ENCODE measurements around the gene HEXD. TPM values are rescaled to one million over a fixed set of nuclear protein-coding genes. Genes with fewer than 3 reads are reported as not detected.

Gene HEXD
- total RNA-seq, 6 donors from 2014 or later = 33.7 to 250 (median 43.4) TPM

DNA sequence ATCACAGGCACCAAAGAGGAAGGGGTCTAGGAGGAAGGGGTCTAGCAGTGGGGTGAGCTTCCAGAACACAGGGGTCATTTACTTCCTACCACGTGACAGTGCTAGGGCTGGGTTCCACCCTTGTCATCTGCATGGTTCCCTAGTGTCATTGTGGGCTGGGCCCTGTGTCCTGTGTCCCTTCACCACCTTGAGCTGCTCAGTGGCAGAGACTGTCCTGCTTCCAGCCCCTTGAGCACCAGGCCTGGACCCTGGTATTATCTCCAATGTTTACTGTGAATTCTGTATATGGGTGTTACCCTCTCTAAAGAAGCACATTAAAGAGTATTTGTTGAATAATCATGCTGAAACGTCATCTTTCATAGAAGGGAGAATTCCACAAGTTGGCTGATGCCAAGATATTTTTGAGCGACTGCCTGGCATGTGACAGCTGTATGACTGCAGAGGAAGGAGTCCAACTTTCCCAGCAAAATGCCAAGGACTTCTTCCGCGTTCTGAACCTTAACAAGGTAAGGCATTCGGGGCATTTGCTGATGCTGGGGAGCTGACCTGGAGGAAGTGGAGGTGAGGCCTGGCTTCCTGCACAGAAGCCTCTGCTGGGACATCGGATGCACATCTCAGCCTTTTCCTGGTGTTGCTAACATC, 45.9 kb downstream of the HEXD start:
- Histone ChIP-seq H3K36me3 (peaks cover 23 to 91% (median 82%) of the 10 kb centered on the region in 4 donors), H3K4me3 (no peak overlapping the region), H3K9me3 (no peaks in the 10 kb centered on the region), H3K4me1 (peaks cover 10 to 22% (median 17%) of the 10 kb centered on the region in 4 donors), H3K27ac (no peak overlapping the region), H3K27me3 (no peaks in the 10 kb centered on the region)
- no peak for ATAC-seq (ENCODE audit: low FRiP score in 2 of 2)
- no peak for TF ChIP-seq EP300 (IDR thresholded peaks at IDR 0.05)
- TF ChIP-seq POLR2A (IDR thresholded peaks at IDR 0.05) = no peak
- TF ChIP-seq POLR2AphosphoS5 (IDR thresholded peaks at IDR 0.05) = no peak
- TF ChIP-seq CTCF (IDR thresholded peaks at IDR 0.05) = no peak
- DNase-seq = no peak
- WGBS, 2 donors = 59 to 78% methylated on average over 7 of the region's 7 CpGs

- H3K27me3 ChIP-seq = no peaks in the 10 kb centered on the region
- DNase-seq (no peak), ATAC-seq (ENCODE audit: low FRiP score in 2 of 2) (no peak)
- 92 to 94% methylated on average over 11 of the region's 11 CpGs for WGBS, 2 donors
- H3K27ac ChIP-seq = no peak overlapping the region
- TF ChIP-seq CTCF (IDR thresholded peaks at IDR 0.05) (no peak), POLR2AphosphoS5 (IDR thresholded peaks at IDR 0.05) (no peak)
- H3K9me3 ChIP-seq = no peaks in the 10 kb centered on the region
- no peak overlapping the region for H3K4me3 ChIP-seq
- peaks cover 24 to 96% (median 87%) of the 10 kb centered on the region in 4 donors for H3K36me3 ChIP-seq
- H3K4me1 ChIP-seq = peaks cover 5 to 17% (median 12%) of the 10 kb centered on the region in 4 donors
These were observed 46.4 kb downstream of the HEXD start for GRCh38 chr17:82464567-82464929.

DNA sequence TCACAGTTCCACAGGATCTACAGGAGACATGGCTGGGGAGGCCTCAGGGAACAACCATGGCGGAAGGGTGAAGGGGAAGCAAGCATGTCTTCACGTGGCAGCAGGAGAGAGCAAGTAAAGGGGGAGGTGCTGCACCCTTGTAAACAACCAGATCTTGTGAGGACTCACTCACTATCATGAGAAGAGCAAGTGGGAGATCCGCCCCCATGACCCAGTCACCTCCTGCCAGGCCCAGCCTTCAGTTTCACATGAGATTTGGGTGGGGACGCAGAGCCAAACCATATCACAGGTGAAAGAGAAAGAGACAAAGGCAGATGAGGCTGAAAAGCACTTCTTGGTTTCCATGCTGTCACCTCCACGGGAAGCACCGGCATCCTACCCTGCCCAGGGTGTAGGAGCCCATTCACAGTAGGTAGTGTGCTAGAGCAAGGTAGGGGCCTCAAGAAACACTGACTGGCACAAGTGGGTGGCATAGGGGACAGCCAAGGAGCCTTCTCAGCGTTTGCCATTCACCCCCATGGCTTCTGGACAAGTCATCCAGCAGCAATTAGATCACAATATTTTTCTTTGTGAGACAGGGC, 47.0 kb downstream of the HEXD start:
- H3K36me3 ChIP-seq = peaks cover 27 to 99% (median 92%) of the 10 kb centered on the region in 4 donors
- no peak for DNase-seq
- 84 to 89% methylated on average over 7 of the region's 7 CpGs for WGBS, 2 donors

DNA sequence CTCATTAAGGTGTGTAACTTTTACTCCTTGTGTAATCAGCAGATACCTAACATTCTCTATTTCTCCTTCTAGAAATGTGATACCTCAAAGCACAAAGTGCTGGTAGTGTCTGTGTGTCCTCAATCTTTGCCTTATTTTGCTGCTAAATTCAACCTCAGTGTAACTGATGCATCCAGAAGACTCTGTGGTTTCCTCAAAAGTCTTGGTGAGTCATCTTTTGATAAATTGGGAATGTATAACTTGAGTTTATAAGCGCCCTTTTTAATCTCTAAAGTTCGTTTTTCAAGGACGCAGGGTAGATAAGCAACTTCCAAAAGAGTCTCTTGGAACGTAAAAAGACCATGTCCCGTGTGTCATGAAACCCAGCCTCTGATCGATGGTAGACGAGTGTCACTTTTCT, 50.5 kb downstream of the HEXD start:
- ATAC-seq (ENCODE audit: low FRiP score in 2 of 2) = no peak
- no peak for DNase-seq

More for the DNA sequence above, 47.0 kb downstream of the HEXD start:
- Histone ChIP-seq H3K4me1 (peaks cover 0 to 12% (median 8%) of the 10 kb centered on the region in 4 donors), H3K4me3 (no peak overlapping the region), H3K9me3 (no peaks in the 10 kb centered on the region), H3K27me3 (no peaks in the 10 kb centered on the region), H3K27ac (no peak overlapping the region)
- ATAC-seq (ENCODE audit: low FRiP score in 2 of 2) = no peak
- TF ChIP-seq CTCF (IDR thresholded peaks at IDR 0.05) (no peak), POLR2AphosphoS5 (IDR thresholded peaks at IDR 0.05) (no peak), EP300 (IDR thresholded peaks at IDR 0.05) (no peak), POLR2A (IDR thresholded peaks at IDR 0.05) (no peak)

More for the DNA sequence above, 50.5 kb downstream of the HEXD start:
- whole genome bisulfite sequencing, 2 donors = 91 to 96% methylated on average over 7 of the region's 7 CpGs
- TF ChIP-seq EP300 (IDR thresholded peaks at IDR 0.05) (no peak), POLR2AphosphoS5 (IDR thresholded peaks at IDR 0.05) (no peak), CTCF (IDR thresholded peaks at IDR 0.05) (no peak), POLR2A (IDR thresholded peaks at IDR 0.05) (no peak)
- H3K27me3 ChIP-seq = no peaks in the 10 kb centered on the region
- no peaks in the 10 kb centered on the region for H3K4me1 ChIP-seq
- no peaks in the 10 kb centered on the region for H3K9me3 ChIP-seq
- H3K27ac ChIP-seq = no peak overlapping the region
- H3K4me3 ChIP-seq = no peak overlapping the region
- peaks cover 24 to 97% (median 86%) of the 10 kb centered on the region in 4 donors for H3K36me3 ChIP-seq

Measured in upper lobe of left lung (tissue), 6 donors.